ENCODE results near the gene OPN4. TPM values are rescaled to one million over a fixed set of nuclear protein-coding genes. Genes with fewer than 3 reads are reported as not detected.

The OPN4 gene
- total and polyA plus RNA-seq, 2 experiments from 2014 or later: not detected

DNA sequence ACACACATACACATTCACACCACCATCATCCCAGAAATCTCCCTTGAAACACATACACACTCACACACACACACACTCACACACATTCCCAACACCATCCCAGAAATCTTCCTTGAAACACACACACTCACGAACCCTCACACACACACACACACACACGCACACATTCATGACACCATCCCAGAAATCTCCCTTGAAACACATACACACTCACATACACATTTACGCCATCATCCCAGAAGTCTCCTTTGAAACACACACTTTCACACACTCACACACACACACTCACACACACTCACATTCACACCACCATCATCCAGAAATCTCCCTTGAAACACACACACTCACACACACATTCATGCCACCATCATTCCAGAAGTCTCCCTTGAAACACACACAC, 360 bp upstream of the OPN4 start:
- Histone ChIP-seq H3K4me1 (ENCODE audit: insufficient read depth) (peaks cover 5% of the 10 kb centered on the region), H3K9me3 (ENCODE audit: low read depth) (no peaks in the 10 kb centered on the region), H3F3A (ENCODE audit: insufficient read depth) (no peaks in the 10 kb centered on the region), H3K36me3 (ENCODE audit: low read depth) (no peaks in the 10 kb centered on the region), H3K4me3 (no peak overlapping the region), H3K9me2 (ENCODE audit: insufficient read depth) (no peaks in the 10 kb centered on the region), H3K4me2 (ENCODE audit: unreplicated experiment) (no peak overlapping the region), H2AFZ (no peak overlapping the region), H3K79me2 (ENCODE audit: insufficient read depth) (no peaks in the 10 kb centered on the region), H4K20me1 (ENCODE audit: insufficient read depth) (no peaks in the 10 kb centered on the region), H3K27ac (no peak overlapping the region), H3K9ac (no peak overlapping the region), H3K27me3 (replicated peaks; ENCODE audit: insufficient read depth) (no peaks in the 10 kb centered on the region)
- in situ Hi-C loops (cut with MboI): no loop called here
- 89 to 97% methylated on average over 3 of the region's 3 CpGs for WGBS, 2 experiments (ENCODE audit: low coverage in 1 of 2, low lambda C conversion rate in 2 of 2, missing lambda C conversion rate in 2 of 2)
- DNase-seq: no peak
- TF ChIP-seq EZH2phosphoT487 (IDR thresholded peaks at IDR 0.05; ENCODE audit: insufficient read depth, low read depth) (no peak), EZH2 (IDR thresholded peaks at IDR 0.05; ENCODE audit: insufficient read depth, poor library complexity, severe bottlenecking) (no peak)

DNA sequence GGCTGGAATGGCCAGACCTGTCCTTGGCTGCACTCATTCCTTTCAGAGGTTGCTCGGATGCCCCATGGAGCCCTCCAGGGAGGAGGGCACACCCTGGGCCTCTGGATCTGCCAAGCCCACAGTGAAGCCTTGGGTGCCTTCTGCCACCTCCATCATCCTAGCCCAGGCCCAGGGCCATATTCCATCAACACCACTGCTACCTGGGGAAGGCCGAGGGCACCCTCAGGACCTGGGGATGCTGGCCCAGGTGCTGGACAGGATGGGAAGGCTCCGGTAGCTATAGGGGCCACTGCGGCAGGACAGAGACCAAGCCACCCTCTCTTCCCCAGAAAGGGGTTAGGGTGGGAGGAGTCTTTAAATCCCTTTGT, 810 bp downstream of the OPN4 start:
- DNase-seq: no peak
- no peaks in the 10 kb centered on the region for H3K79me2 ChIP-seq (ENCODE audit: insufficient read depth)
- H3K4me2 ChIP-seq (ENCODE audit: unreplicated experiment): no peak overlapping the region
- H3K27ac ChIP-seq: no peak overlapping the region
- TF ChIP-seq EZH2 (IDR thresholded peaks at IDR 0.05; ENCODE audit: insufficient read depth, poor library complexity, severe bottlenecking): no peak
- no peak for TF ChIP-seq EZH2phosphoT487 (IDR thresholded peaks at IDR 0.05; ENCODE audit: insufficient read depth, low read depth)
- in situ Hi-C loops (cut with MboI): no loop called here
- WGBS, 2 experiments (ENCODE audit: low coverage in 1 of 2, low lambda C conversion rate in 2 of 2, missing lambda C conversion rate in 2 of 2): 81 to 84% methylated on average over 3 to 4 of the region's 4 CpGs
- no peaks in the 10 kb centered on the region for H3K9me2 ChIP-seq (ENCODE audit: insufficient read depth)
- H3K36me3 ChIP-seq (ENCODE audit: low read depth): no peaks in the 10 kb centered on the region
- H3K9me3 ChIP-seq (ENCODE audit: low read depth): no peaks in the 10 kb centered on the region
- no peaks in the 10 kb centered on the region for H3K27me3 ChIP-seq (replicated peaks; ENCODE audit: insufficient read depth)
- H3F3A ChIP-seq (ENCODE audit: insufficient read depth): no peaks in the 10 kb centered on the region
- no peak overlapping the region for H3K9ac ChIP-seq
- H2AFZ ChIP-seq: no peak overlapping the region
- no peaks in the 10 kb centered on the region for H3K4me1 ChIP-seq (ENCODE audit: insufficient read depth)
- H4K20me1 ChIP-seq (ENCODE audit: insufficient read depth): no peaks in the 10 kb centered on the region
- no peak overlapping the region for H3K4me3 ChIP-seq

DNA sequence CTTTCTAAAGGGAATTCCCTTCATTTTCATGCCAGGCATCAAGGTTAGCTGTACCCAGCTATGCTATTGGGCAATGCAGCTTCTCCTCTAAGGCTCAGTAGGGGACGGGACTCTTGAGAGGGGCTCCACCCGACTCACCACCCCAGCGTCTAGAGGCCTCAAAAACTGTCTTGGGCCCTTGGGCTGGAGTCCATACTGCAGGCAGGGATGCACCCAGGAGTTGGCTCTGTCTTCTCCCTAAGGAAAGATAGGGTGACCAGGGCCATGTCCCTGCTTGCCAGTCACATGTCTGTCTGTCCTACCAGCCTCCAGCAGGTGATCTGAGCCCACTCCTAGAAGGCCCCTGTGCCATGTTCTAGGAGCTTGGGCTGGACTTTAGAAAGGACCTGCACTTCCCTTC, 1.2 kb downstream of the OPN4 start:
- no peak overlapping the region for H3K27ac ChIP-seq
- H3K4me2 ChIP-seq (ENCODE audit: unreplicated experiment): no peak overlapping the region
- TF ChIP-seq EZH2phosphoT487 (IDR thresholded peaks at IDR 0.05; ENCODE audit: insufficient read depth, low read depth) (no peak), EZH2 (IDR thresholded peaks at IDR 0.05; ENCODE audit: insufficient read depth, poor library complexity, severe bottlenecking) (no peak)
- H2AFZ ChIP-seq: no peak overlapping the region
- in situ Hi-C loops (cut with MboI): no loop called here
- DNase-seq: no peak
- no peaks in the 10 kb centered on the region for H3K36me3 ChIP-seq (ENCODE audit: low read depth)
- H3K4me3 ChIP-seq: no peak overlapping the region
- H3K9me3 ChIP-seq (ENCODE audit: low read depth): no peaks in the 10 kb centered on the region
- H3K9me2 ChIP-seq (ENCODE audit: insufficient read depth): no peaks in the 10 kb centered on the region
- no peaks in the 10 kb centered on the region for H3K79me2 ChIP-seq (ENCODE audit: insufficient read depth)
- WGBS, 2 experiments (ENCODE audit: low coverage in 1 of 2, low lambda C conversion rate in 2 of 2, missing lambda C conversion rate in 2 of 2): 68 to 77% methylated on average over 3 of the region's 3 CpGs
- no peaks in the 10 kb centered on the region for H3F3A ChIP-seq (ENCODE audit: insufficient read depth)
- no peak overlapping the region for H3K9ac ChIP-seq
- no peaks in the 10 kb centered on the region for H4K20me1 ChIP-seq (ENCODE audit: insufficient read depth)
- H3K4me1 ChIP-seq (ENCODE audit: insufficient read depth): no peaks in the 10 kb centered on the region
- H3K27me3 ChIP-seq (replicated peaks; ENCODE audit: insufficient read depth): no peaks in the 10 kb centered on the region

DNA sequence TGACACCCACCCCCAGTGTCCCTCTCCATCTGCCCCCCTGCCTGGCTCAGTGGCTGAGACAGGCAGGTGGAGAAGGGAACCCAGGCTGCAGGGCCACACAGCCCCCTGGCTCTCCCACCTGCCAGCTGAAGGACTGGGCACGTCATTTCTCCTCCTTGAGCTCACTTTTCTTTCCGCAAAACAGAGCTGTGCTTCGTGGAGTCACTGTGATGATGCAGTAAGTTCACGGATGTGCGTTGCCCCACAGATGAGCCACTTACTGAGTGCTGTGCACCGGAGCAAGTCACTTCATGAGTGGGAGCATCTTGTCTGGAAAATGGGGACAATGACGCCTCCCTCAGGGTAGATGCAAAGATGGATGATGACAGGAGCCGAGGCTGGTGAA, 2.7 kb downstream of the OPN4 start:
- Histone ChIP-seq H3K36me3 (ENCODE audit: low read depth) (no peaks in the 10 kb centered on the region), H3K27ac (no peak overlapping the region), H3K27me3 (replicated peaks; ENCODE audit: insufficient read depth) (no peaks in the 10 kb centered on the region), H3K9ac (no peak overlapping the region), H3K4me1 (ENCODE audit: insufficient read depth) (no peaks in the 10 kb centered on the region), H3K9me2 (ENCODE audit: insufficient read depth) (no peaks in the 10 kb centered on the region), H3K4me2 (ENCODE audit: unreplicated experiment) (no peak overlapping the region), H3F3A (ENCODE audit: insufficient read depth) (no peaks in the 10 kb centered on the region), H3K9me3 (ENCODE audit: low read depth) (no peaks in the 10 kb centered on the region), H3K4me3 (no peak overlapping the region), H4K20me1 (ENCODE audit: insufficient read depth) (no peaks in the 10 kb centered on the region), H3K79me2 (ENCODE audit: insufficient read depth) (no peaks in the 10 kb centered on the region), H2AFZ (no peak overlapping the region)
- TF ChIP-seq EZH2 (IDR thresholded peaks at IDR 0.05; ENCODE audit: insufficient read depth, poor library complexity, severe bottlenecking) (no peak), EZH2phosphoT487 (IDR thresholded peaks at IDR 0.05; ENCODE audit: insufficient read depth, low read depth) (no peak)
- in situ Hi-C loops (cut with MboI): no loop called here
- DNase-seq: no peak
- 84 to 88% methylated on average over 8 of the region's 8 CpGs for WGBS, 2 experiments (ENCODE audit: low coverage in 1 of 2, low lambda C conversion rate in 2 of 2, missing lambda C conversion rate in 2 of 2)

DNA sequence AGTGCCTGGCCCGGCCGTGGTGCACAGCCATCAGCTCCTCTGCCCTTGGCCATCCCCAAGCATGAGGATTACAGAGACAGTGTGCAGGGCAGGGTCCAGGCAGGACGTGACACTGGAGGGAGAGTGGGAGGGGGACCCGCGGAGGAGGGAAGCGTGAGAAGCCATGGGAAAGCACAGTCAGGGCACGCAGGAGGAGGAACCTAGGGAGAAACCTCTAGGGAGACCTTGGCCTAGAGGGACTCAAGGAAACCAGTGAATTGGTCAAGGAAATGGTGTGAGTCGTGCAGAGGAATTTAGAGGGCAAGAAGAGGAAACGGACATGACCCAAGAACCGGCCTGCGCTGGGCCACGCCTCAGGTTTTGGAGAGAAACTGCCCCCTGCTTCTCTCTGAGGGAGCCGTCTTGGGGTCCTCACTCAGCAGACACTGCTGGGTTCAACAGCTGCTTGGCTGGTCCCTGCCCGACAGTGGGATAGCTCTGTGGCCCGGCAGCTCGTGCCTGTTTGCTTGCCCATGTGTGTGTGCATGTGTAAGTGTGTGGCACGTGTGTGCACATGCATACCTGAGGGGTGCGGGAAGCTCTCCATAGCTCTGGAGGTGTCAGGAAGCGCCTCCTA, 3.2 kb downstream of the OPN4 start:
- no peak overlapping the region for H2AFZ ChIP-seq
- WGBS, 2 experiments (ENCODE audit: low coverage in 1 of 2, low lambda C conversion rate in 2 of 2, missing lambda C conversion rate in 2 of 2): 71 to 78% methylated on average over 19 of the region's 19 CpGs
- no peaks in the 10 kb centered on the region for H3K9me2 ChIP-seq (ENCODE audit: insufficient read depth)
- DNase-seq: no peak
- H3K9me3 ChIP-seq (ENCODE audit: low read depth): no peaks in the 10 kb centered on the region
- H3K79me2 ChIP-seq (ENCODE audit: insufficient read depth): no peaks in the 10 kb centered on the region
- H3K36me3 ChIP-seq (ENCODE audit: low read depth): no peaks in the 10 kb centered on the region
- H3F3A ChIP-seq (ENCODE audit: insufficient read depth): no peaks in the 10 kb centered on the region
- no peaks in the 10 kb centered on the region for H4K20me1 ChIP-seq (ENCODE audit: insufficient read depth)
- H3K9ac ChIP-seq: no peak overlapping the region
- in situ Hi-C loops (cut with MboI): no loop called here
- no peak overlapping the region for H3K4me2 ChIP-seq (ENCODE audit: unreplicated experiment)
- H3K27ac ChIP-seq: no peak overlapping the region
- TF ChIP-seq EZH2 (IDR thresholded peaks at IDR 0.05; ENCODE audit: insufficient read depth, poor library complexity, severe bottlenecking) (no peak), EZH2phosphoT487 (IDR thresholded peaks at IDR 0.05; ENCODE audit: insufficient read depth, low read depth) (no peak)
- no peak overlapping the region for H3K4me3 ChIP-seq
- no peaks in the 10 kb centered on the region for H3K27me3 ChIP-seq (replicated peaks; ENCODE audit: insufficient read depth)
- no peaks in the 10 kb centered on the region for H3K4me1 ChIP-seq (ENCODE audit: insufficient read depth)
